Muscle layer of duodenum (tissue), 2 donors: ENCODE data around the gene RFK.
"Not testable (repeated sequence)": the region's sequence is repeated elsewhere in the genome, so short reads cannot be mapped to it uniquely, and the experiment has no call there.

ENCODE experiments used
- H3K27ac ChIP-seq: one replicate; pipeline ENCODE4 v1.7.0; 2013; ENCODE audit warnings: mild to moderate bottlenecking, low read length
- H3K27me3 ChIP-seq: one replicate; pipeline ENCODE4 v1.7.0; 2013; ENCODE audit warnings: low read depth, mild to moderate bottlenecking, control low read depth, low read length
- H3K36me3 ChIP-seq, 2 donors: one replicate each; pipeline ENCODE4 v1.7.0; 2013; ENCODE audit warnings: low read length in 2 of 2, control low read depth in 1 of 2, mild to moderate bottlenecking in 1 of 2; ENCODE audit not compliant: insufficient read depth in 2 of 2, control insufficient read depth in 1 of 2
- H3K4me1 ChIP-seq, 2 donors: one replicate each; pipeline ENCODE4 v1.7.0; 2013; ENCODE audit warnings: low read length in 2 of 2, mild to moderate bottlenecking in 2 of 2, control low read depth in 1 of 2, moderate library complexity in 1 of 2; ENCODE audit not compliant: insufficient read depth in 2 of 2, control insufficient read depth in 1 of 2
- H3K4me3 ChIP-seq, 2 donors: one replicate each; pipeline ENCODE4 v1.7.0; 2013; ENCODE audit warnings: low read length in 2 of 2, low read depth in 1 of 2, mild to moderate bottlenecking in 1 of 2
- H3K9me3 ChIP-seq, 2 donors: one replicate each; pipeline ENCODE4 v1.7.0; 2013; ENCODE audit warnings: low read length in 2 of 2, control low read depth in 1 of 2, mild to moderate bottlenecking in 1 of 2; ENCODE audit not compliant: control insufficient read depth in 1 of 2
- donor health status: healthy.

RFK gene

DNA sequence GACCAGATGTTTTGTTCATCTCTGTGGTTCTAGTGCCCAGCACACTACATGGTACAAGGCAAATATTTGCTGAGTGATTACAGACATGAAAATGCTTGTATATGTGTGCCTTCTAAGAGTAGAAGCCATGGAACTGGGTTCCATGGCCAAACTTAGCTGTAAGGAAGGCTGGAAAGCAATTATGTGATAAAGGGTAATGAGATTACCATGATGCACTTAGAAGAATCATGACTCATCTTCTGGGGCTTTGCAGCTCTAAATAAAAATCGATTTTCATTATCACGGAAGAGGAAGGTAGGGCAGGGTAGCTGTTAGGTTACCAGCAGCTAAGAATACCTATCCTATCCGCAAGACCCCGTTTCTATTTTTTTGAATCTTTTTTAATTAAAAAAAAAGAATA is 28.0 kb downstream of the RFK start:
- no peaks in the 10 kb centered on the region for H3K4me1 ChIP-seq
- H3K27me3 ChIP-seq: no peaks in the 10 kb centered on the region

DNA sequence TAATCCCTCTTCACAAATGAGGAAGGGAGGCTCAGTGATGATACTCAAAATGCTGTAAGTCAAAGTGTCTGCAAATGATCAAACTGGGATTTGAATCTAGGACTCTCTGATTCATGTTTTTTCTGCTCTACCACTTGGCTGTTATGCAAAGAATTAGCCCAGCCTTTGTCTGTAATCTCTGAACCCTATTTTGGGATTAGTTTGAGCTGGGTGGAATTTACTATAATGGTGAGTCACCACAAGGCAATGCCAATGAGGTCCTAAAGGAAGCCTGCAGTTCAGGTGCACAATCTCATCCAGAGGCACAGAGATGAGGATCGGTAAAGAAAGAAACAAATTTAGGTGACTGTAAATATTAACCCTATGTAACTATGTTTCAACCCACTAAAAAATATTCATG is 29.2 kb downstream of the RFK start:
- no peaks in the 10 kb centered on the region for H3K27me3 ChIP-seq
- no peaks in the 10 kb centered on the region for H3K36me3 ChIP-seq
- H3K9me3 ChIP-seq: no peaks in the 10 kb centered on the region
- H3K4me1 ChIP-seq: no peaks in the 10 kb centered on the region
- H3K4me3 ChIP-seq: no peak overlapping the region
- H3K27ac ChIP-seq: no peak overlapping the region

More for the DNA sequence above, 28.0 kb downstream of the RFK start:
- Histone ChIP-seq H3K36me3 (no peaks in the 10 kb centered on the region), H3K4me3 (no peak overlapping the region), H3K27ac (no peak overlapping the region), H3K9me3 (no peaks in the 10 kb centered on the region)

DNA sequence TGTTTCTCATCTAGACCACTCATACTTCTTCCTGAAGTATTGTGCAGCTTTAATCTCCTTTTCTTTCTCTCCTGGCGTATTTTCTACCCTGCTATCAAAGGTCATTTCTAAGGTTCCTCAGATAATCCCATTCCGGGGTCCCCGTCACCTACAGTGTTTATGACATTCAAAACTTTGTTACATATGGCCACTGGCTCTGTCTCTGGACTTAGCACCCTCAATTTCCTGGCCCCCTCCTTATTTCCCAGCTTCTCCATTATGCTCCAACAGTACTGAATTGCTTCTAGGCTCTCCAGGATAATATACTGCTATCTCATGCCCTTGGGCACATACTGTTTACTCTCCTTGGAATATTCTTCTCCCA is 31.2 kb downstream of the RFK start:
- Histone ChIP-seq H3K4me3 (no peak overlapping the region), H3K36me3 (no peaks in the 10 kb centered on the region), H3K27me3 (no peaks in the 10 kb centered on the region), H3K27ac (no peak overlapping the region), H3K9me3 (no peaks in the 10 kb centered on the region), H3K4me1 (no peaks in the 10 kb centered on the region)

DNA sequence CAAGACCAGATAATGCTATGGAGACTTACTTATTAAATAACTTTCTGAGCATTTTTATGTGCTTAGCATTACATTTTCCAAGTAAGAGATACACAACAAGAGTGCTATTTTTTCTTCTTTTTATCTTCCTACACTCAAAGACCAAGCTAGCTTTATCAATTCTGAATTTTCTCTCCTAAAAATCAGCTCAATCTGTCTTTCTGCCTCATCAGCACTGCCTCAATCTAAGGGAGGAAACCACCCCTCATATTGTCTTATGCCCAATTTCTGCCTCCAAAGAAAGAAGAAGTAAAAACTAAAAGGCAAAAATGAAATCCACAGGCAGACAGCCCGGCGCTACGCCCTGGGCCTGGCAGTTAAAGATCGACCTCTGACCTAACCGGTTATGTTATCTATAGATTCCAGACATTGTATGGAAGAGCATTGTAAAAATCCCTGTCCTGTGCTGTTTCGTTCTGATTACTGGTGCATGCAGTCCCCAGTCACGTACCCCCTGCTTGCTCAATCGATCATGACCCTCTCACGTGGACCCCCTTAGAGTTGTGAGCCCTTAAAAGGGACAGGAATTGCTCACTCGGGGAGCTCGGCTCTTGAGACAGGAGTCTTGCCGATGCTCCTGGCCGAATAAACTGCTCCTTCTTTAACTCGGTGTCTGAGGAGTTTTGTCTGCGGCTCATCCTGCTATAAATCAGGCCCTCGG is 31.7 kb downstream of the RFK start:
- H3K4me3 ChIP-seq, H3K4me1 ChIP-seq, H3K27ac ChIP-seq, H3K27me3 ChIP-seq, H3K9me3 ChIP-seq, H3K36me3 ChIP-seq: not testable (repeated sequence)

DNA sequence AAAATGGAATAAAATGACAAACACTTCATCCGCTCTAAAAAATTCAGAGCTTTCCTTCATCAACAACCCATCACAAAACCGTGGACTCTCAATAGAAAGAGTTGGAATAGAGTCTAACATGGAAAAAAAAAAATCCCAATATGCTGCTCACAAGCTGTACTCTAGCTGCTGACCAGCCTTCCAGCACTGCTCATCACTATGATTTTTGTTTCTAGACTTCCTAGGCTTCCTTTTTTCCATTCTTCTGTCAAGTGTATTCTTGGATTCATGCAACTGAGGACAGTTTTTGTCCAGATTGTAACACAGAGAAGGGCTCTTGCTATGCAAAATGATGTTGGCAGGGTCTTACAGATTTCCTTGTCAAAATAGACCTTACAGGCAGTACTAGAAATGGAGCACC is 34.5 kb downstream of the RFK start:
- H3K27me3 ChIP-seq: no peaks in the 10 kb centered on the region
- no peaks in the 10 kb centered on the region for H3K9me3 ChIP-seq
- no peaks in the 10 kb centered on the region for H3K36me3 ChIP-seq
- H3K27ac ChIP-seq: no peak overlapping the region
- no peak overlapping the region for H3K4me3 ChIP-seq
- no peaks in the 10 kb centered on the region for H3K4me1 ChIP-seq

DNA sequence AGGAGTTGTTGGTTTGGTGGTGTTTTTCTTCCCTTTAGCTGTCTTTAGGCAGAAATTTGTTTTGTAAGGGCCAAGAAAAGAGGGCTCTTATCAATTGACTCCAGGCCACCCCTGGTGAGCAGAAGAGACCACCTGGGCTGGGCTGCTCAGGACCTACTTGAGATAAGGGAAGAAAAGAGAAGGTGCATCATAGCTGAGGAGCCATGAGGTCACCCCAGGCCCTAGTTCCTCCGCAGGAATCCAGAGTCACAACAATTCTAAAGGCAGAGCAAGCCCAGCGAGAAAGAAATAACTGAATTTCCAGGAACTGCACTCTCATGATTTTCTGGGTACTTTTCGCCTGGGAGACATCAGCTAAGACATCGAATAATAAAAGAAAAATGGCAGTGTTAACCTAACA is 34.9 kb downstream of the RFK start:
- no peaks in the 10 kb centered on the region for H3K9me3 ChIP-seq

DNA sequence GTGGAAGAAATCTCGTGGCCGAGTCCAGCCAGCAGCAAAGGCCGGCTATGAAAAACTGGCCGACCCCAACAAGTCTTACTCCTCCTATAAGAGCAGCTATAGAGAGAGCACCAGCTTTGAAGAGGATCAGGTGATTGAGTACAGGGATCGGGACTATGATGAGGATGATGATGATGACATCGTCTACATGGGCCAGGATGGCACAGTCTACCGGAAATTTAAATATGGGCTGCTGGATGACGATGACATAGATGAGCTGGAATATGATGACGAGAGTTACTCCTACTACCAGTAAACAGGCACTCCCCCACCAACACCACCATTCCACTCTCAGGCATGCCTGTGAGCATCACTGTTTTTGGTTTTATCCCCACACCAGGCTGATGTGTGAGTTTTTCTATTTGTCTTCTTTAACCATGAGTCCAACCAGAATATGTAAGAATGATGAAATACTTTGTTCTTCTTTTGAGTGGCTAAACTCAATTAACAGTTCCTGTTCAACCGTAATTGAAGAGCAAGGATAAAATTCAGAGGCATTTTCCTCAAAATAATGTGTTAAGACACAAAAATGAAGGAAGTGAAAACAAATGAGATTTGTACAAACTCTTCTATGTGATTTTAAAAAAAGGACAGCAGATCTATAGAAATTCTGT is 35.5 kb downstream of the RFK start:
- Histone ChIP-seq H3K27ac (no peak overlapping the region), H3K4me1 (no peaks in the 10 kb centered on the region), H3K36me3 (no peaks in the 10 kb centered on the region), H3K9me3 (no peaks in the 10 kb centered on the region), H3K27me3 (no peaks in the 10 kb centered on the region), H3K4me3 (no peak overlapping the region)

More for the DNA sequence above, 34.9 kb downstream of the RFK start:
- Histone ChIP-seq H3K27ac (no peak overlapping the region), H3K4me1 (no peaks in the 10 kb centered on the region), H3K4me3 (no peak overlapping the region), H3K27me3 (no peaks in the 10 kb centered on the region), H3K36me3 (no peaks in the 10 kb centered on the region)

DNA sequence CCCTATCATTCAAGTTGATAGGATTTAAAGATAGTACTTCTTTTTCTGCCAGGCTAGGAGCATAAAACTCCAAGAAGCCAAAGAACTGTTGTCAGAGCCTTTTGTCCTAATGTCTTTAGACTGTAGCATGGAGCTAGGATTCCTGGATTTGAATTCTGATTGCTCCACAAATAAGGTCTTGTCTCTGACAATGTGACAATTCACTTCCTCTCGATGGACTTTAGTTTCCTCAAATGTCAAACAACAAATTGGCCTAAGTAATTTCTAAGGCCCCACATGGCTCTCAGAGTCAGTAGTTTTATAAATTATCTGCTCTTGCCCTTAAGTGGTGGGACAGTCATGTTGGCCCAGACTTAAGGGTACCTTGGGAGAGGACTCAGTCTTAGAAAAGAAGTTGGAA is 36.7 kb downstream of the RFK start:
- no peak overlapping the region for H3K27ac ChIP-seq
- no peaks in the 10 kb centered on the region for H3K36me3 ChIP-seq
- no peaks in the 10 kb centered on the region for H3K9me3 ChIP-seq
- no peaks in the 10 kb centered on the region for H3K27me3 ChIP-seq
- H3K4me1 ChIP-seq: no peaks in the 10 kb centered on the region
- H3K4me3 ChIP-seq: no peak overlapping the region

DNA sequence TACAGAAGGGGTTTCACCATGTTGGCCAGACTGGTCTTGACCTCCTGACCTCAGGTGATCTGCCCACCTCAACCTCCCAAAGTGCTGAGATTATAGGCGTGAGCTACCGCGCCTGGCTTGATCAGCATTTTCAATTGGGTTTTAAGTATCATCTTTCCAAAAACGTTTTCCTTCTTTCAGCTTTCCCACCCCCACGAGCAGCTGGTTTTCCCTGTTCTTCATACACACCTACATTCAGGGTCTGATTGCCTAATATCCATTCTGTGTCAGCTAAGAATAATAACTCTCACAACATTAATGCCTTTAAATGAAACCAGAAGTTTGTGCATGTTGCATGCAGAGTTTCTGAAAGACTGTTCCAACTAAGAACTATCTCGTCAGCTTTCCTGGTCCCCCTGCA is 38.3 kb downstream of the RFK start:
- H3K36me3 ChIP-seq: no peaks in the 10 kb centered on the region
- no peaks in the 10 kb centered on the region for H3K4me1 ChIP-seq
- H3K4me3 ChIP-seq: no peak overlapping the region
- no peaks in the 10 kb centered on the region for H3K9me3 ChIP-seq
- H3K27ac ChIP-seq: no peak overlapping the region
- no peaks in the 10 kb centered on the region for H3K27me3 ChIP-seq

DNA sequence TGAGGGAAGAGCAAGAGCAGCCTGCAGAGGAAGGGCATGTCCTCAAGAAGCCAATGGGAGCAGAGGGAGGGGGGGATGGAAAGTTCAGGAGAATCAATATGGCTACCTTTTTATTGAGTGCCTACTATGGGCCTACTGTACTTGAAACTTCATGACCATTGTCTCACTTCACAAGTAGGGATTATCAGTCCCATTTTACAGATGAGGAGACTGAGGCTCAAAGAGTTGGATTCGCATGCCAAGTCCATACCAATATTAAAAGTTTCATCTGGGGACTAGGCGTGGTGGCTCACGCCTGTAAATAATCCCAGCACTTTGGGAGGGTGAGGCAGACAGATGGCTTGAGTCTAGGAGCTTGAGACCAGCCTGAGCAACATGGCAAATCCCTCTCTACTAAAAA is 40.0 kb downstream of the RFK start:
- no peaks in the 10 kb centered on the region for H3K27me3 ChIP-seq
- no peaks in the 10 kb centered on the region for H3K36me3 ChIP-seq
- H3K4me3 ChIP-seq: no peak overlapping the region
- no peaks in the 10 kb centered on the region for H3K4me1 ChIP-seq
- no peaks in the 10 kb centered on the region for H3K9me3 ChIP-seq
- no peak overlapping the region for H3K27ac ChIP-seq

DNA sequence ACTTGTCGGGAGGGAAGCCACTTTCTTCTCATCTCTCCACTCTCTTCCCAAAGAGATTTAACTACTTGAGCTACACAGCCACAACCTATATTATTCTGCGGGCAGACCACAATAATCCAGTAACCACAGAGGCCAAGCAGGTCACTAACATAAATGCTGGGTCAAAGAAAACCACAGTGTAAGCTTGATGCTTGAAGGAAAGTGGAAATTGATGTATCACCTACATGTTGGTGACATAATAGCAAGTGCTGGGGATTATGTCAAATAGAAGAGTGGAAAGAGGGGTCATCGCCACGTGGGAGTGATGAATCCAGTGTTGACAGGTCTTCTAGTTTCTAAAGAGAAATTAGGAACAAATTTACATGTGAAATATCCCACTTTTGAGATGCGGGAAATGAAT is 40.9 kb downstream of the RFK start:
- no peak overlapping the region for H3K27ac ChIP-seq
- no peaks in the 10 kb centered on the region for H3K4me1 ChIP-seq
- H3K36me3 ChIP-seq: no peaks in the 10 kb centered on the region
- H3K27me3 ChIP-seq: no peaks in the 10 kb centered on the region
- no peak overlapping the region for H3K4me3 ChIP-seq
- no peaks in the 10 kb centered on the region for H3K9me3 ChIP-seq

DNA sequence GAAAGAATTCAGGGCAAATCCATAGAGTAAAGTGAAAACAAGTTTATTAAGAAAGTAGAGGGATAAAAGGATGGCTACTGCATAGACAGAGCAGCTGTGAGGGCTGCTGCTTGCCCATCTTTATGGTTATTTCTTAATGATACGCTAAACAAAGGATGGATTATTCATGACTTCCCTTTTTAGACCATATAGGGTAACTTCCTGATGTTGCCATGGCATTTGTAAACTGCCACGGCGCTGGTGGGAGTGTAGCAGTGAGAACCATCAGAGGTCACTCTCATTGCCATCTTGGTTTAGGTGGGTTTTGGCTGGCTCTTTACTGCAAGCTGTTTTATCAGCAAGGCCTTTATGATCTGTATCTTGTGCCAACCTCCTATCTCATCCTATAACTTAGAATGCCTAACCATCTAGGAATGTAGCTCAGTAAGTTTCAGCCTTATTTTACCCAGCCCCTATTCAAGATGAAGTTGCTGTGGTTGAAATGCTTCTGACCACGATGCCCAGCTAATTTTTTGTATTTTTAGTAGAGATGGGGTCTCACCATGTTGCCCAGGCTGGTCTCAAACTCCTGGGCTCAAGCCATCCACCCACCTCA is 42.1 kb downstream of the RFK start:
- H3K9me3 ChIP-seq: no peaks in the 10 kb centered on the region
- H3K27ac ChIP-seq: no peak overlapping the region
- H3K4me1 ChIP-seq: no peaks in the 10 kb centered on the region
- no peaks in the 10 kb centered on the region for H3K27me3 ChIP-seq
- H3K36me3 ChIP-seq: no peaks in the 10 kb centered on the region
- H3K4me3 ChIP-seq: no peak overlapping the region
